CD1c-positive myeloid dendritic cell (primary cell): ENCODE measurements around the gene MARS2.
"Not testable (repeated sequence)": the region's sequence is repeated elsewhere in the genome, so short reads cannot be mapped to it uniquely, and the experiment has no call there.

Experiments used
- DNase-seq: peaks from one replicate; pipeline ENCODE4 v3.0.0-alpha.2; 2016; ENCODE audit errors: extremely low spot score

MARS2 gene

DNA sequence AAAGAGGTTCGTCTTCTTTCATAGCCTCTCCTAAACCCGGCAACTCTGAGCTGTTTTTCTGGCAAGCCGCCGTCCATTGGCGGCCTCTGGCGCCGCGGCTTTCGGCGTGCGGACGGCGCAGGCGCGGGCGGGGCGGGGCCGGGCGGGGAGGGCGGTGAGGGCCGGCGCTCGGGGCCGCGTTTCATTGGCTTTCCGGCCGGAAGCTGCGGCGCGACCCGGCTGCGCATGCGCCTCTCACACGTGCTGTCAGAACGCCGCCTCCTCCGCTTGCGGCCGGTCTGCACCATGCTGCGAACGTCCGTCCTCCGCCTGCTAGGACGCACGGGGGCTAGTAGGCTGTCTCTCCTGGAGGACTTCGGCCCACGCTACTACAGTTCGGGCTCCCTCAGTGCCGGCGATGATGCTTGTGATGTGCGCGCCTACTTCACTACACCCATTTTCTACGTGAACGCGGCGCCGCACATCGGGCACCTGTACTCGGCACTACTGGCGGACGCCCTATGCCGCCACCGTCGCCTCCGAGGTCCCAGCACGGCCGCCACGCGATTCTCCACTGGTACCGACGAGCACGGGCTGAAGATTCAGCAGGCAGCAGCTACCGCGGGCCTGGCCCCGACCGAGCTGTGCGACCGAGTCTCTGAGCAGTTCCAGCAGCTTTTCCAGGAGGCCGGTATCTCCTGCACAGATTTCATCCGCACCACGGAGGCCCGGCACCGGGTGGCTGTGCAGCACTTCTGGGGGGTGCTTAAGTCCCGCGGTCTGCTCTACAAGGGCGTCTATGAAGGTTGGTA, at the start of gene MARS2:
Gene MARS2, plus strand, starts transcription at position 249 of the 791 bp plus-strand sequence. Its CDS starts 37 bp downstream, at position 286.
- DNase-seq: peak; percentile 97

DNA sequence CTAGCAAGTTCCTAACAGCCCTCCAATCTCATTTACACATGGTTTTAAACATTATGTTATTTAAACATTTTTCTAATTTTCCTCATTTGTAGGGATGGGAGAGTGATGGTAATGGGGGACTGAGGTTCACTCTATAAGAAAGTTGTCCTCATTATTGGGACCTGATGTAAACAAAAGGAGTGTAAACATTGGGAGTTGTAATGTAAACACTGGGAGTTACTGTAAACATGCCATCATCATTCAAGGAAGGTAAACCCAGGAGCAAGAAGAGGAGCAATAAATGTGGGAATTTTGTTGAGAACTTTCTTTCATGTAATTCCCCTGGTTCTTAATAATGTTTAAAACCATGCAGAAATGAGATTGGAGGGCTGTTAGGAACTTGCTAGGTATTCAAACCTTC, 47.6 kb upstream of the MARS2 start:
- no peak for DNase-seq

DNA sequence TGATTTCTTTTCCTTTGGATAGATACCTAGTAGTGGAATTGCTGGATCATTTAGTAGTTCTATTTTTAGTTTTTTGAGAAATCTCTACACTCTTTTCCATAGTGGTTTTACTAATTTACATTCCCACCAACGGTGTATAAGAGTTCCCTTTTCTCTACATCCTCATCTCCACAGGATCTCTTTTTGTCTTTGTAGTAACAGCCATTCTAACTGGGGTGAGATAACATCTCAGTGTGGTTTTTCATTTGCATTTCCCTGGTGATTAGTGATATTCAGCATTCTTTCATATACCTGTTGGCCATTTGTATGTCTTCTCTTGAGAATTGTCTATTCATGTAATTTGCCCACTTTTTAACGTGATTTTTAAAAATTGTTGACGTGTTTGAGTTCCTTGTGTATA, 43.5 kb upstream of the MARS2 start:
- no peak for DNase-seq

DNA sequence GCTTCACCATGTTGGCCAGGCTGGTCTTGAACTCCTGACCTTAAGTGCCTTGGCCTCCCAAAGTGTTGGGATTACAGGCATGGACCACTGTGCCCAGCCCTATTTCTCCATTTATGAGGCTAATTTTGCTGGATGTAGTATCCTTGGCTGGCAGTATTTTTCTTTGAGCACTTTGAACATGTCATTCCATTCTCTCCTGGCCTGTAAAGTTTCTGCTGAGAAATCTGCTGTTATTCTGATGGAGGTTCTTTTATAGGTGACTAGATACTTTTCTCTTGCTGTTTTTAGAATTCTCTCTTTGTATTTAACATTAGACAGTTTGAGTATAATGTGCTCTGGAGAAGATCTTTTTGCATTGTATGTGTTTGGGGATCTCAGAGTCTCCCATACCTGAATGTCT, 38.9 kb upstream of the MARS2 start:
- DNase-seq: no peak

DNA sequence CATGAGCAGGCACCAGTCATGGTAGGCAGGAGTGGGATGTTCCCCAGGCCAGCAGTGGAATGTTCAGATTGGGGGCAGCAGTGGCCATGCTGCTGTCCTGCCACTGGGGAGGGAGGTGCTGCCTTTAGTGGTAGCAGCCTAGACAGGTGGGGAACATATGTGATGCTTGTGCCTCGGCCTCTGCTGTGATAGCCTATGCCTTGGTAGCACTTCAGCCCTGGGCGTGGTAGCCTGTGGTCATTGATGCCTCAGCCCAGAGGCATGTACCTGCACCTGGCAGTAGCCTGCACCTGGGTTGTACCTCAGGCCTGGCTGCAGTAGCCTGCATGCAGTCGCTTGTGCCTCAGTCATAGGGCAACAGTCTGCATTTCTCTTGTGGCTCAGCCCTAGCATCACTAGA, 36.9 kb upstream of the MARS2 start:
- DNase-seq: no peak

DNA sequence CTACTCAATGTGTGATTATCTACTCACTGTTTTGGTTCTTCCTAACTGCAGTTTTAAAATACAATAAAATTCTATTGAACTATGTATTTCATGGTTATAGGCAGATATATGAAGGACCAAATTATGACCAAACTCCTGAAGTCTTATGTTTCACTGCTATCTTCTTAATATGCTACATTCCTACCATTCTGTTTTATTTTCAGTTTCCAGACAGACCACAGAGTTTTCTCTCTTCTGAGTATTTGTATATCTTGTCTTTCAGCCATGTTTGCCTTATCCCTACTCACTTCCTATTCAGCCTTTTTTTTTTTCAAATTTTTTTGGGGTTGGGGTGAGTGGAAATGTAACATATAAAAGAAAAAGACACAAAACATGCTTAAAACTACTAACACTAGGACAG, 36.1 kb upstream of the MARS2 start:
- DNase-seq: no peak

DNA sequence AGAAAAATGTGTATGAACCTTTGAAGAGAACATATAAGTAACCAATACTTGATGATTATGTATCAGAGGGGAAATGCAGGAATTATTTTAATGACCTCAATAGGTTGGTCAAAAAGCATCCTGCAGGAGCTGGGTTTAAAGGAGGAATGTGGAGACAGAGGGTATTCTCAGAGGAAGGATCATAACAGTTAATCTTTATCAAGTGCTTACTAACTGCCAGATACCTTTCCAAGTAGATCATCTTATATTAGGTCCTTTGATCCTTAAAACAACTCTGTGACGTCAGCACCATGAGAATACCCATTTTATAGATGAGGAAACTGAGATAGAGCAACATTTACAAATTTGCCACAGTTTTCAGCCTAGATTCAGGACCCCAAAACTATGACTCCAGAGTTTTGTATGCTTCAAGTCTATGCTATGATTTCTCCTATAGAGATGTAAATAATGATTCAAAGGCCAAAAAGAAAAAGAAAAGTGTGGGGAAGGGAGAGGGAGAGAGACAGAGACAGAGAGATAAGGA, 32.7 kb upstream of the MARS2 start:
- no peak for DNase-seq

DNA sequence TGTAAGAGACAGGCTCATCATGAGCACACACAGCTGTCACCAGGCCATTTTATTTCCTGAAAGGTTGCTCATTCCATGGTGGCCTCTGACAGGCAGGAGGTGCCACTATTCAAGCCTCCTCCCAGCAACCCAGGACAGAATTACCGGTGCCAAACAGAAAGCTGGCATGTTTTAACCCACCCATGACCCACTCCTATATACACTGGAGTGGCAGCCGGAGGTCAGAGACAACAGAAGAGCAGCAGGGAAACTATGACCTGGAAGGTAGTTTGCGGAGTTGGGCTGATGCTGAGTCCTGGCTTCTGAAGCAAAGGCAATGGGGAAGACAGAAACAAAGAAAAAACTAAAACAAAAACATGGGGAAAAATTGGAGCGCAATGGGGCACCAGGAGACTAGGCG, 32.1 kb upstream of the MARS2 start:
- DNase-seq: no peak

DNA sequence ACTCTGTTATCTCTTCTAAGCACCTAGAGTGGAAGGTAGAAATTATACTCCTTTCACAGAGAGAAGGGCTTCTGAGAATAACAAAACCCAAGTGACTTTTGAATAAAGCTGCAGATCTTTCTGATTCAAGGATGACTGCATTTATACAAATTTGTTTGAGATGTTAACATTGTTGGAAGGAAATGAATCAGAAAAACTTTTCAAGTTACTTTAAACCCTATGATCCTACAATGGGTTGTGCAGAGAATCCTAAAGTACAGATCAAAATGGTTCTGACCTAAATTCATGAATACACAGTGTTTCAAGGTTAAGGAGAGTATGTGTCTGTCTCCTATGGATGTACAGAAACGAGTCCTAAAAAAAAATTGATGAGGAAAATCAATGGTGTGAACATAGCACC, 31.6 kb upstream of the MARS2 start:
- DNase-seq: no peak

DNA sequence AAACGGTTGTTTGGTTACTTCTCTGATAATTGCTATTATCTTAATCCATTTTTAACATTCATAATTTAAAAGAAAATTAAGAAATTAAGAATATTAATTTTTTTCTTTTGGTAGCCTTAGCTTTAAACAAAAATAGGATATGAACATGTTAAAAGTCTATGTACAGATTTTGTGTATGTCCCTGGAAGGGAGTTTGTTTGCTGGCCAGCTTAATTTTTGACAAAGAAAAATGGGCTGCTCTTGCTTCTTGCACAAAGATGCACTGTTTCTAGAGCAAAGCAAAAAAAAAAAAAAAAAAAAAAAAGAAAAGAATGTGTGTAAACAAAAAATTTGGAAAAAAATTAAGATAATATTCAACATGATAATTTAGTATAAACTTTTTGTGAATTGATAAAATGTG, 31.1 kb upstream of the MARS2 start:
- no peak for DNase-seq

DNA sequence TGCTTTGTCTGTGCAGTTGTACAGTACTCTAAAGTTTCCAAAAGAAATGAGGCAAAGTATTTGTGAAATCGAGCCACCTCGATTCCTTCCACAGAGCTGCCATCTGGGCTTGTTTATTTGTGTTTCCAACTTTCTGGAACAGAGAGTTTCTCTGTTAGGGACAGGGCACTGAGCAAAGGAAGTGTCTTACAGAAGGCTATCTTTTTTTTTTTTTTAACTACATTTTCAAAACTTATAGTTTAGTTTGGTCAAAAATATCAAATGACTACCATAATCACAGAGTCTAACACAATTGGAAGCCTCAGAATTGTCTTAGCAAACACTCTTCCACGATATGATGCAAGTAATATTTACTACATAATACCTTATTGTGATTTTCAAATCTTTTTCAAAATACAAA, 30.6 kb upstream of the MARS2 start:
- no peak for DNase-seq

DNA sequence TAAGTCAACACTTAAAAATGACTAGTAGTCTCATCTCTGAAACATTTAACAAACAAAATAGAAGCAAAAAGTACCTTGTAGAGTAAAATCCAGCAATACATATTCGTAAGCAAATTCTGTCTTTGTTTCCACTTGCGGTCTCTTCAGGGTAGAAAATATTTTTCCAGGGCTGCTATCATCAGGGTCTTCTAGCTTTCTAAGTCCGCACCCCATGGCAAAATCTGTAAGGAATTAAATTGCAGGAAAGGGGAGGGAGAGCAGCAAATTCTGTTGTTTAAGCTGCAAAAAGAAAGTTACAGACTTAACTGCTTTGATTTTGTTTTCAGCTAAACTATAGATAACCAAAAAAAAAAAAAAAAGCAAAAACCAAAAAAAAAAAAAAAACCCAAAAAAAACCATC, 29.9 kb upstream of the MARS2 start, which contains the start of gene RFTN2:
Gene RFTN2, minus strand, starts transcription at position 342 of the 400 bp plus-strand sequence. Its CDS starts 129 bp downstream, at position 213.
- no peak for DNase-seq

DNA sequence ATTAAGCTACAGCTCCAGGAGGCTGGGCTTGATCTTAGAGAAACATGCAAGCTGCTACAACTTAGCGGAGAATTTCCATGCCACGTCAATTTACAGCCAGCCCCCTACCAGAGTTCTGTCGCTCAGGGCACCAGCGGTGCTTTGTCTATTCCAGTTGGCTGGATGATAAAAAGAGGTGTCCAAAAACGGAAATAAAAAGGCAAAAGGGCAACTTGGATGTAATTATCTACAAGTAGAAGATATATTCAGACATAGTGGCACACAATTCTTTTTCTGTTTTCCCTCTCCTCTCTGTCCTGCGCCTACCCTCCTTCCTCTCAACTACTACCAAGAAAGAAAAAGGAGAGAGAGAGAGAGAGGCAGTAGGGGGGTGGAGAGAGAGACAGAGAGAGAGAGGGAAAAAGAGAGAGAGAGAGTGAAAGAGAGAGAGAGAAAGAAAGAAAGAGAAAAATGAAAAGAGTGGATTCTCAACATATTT, 29.4 kb upstream of the MARS2 start:
- no peak for DNase-seq

DNA sequence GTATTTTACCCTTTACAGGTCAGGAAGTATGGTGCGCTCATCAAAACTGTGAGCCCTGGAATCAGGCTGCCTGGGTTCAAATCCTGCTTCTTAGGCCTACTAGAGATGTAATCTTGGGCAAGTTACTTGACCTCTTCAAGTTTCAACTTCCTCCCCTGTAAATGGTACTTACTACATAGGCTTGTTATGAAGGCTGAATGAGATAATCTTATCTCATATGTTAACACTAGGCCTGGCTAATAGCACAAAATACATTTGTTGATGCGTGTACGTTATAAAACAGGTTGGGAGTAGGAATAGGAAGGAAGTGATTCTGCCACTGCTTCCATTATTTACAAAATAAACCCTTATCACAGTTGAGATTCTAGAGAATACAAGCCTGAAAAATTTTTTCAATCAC, 28.1 kb upstream of the MARS2 start:
- no peak for DNase-seq

DNA sequence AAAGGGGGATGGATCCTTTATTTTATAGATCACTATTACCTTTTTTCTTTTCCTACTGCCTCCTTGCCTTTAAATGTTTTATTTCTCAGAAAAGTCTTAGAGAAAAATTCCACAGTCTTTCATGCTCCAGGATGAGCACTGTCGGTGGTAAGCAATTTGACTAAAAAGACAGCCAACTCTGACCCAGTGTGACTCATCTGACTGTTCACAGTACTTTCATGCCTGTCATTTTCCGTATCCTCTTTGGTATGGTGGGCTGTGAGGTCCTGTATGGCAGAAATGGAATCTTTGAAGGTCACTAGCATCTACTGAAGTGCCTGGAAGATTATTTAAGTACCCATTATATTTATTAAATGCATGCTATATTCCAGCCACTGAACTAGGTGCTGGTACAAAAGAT, 27.7 kb upstream of the MARS2 start:
- DNase-seq: no peak

DNA sequence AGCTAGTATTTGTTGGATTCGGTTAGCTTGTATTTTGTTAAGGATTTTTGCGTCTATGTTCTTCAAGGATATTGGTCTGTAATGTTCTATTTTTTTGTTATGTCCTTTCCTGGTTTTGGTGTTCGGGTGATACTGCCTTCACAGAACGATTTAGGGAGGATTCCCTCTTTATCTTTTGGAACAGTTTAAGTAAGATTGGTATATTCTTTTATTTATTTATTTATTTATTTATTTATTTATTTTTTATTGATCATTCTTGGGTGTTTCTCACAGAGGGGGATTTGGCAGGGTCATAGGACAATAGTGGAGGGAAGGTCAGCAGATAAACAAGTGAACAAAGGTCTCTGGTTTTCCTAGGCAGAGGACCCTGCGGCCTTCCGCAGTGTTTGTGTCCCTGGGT, 10.0 kb upstream of the MARS2 start:
- DNase-seq: not testable (repeated sequence)

DNA sequence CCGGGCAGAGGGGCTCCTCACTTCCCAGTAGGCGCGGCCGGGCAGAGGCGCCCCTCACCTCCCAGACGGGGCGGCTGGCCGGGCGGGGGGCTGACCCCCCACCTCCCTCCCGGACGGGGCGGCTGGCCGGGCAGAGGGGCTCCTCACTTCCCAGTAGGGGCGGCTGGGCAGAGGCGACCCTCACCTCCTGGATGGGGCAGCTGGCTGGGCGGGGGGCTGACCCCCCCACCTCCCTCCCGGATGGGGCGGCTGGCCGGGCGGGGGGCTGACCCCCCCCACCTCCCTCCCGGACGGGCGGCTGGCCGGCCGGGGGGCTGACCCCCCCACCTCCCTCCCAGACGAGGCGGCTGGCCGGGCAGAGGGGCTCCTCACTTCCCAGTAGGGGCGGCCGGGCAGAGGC, 9.2 kb upstream of the MARS2 start:
- DNase-seq: not testable (repeated sequence)

DNA sequence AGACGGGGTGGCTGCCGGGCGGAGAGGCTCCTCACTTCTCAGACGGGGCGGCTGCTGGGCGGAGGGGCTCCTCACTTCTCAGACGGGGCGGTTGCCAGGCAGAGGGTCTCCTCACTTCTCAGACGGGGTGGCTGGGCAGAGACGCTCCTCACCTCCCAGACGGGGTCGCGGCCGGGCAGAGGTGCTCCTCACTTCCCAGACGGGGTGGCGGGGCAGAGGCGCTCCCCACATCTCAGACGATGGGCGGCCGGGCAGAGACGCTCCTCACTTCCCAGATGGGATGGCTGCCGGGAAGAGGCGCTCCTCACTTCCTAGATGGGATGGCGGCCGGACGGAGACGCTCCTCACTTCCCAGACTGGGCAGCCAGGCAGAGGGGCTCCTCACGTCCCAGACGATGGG, 8.6 kb upstream of the MARS2 start:
- DNase-seq: not testable (repeated sequence)

DNA sequence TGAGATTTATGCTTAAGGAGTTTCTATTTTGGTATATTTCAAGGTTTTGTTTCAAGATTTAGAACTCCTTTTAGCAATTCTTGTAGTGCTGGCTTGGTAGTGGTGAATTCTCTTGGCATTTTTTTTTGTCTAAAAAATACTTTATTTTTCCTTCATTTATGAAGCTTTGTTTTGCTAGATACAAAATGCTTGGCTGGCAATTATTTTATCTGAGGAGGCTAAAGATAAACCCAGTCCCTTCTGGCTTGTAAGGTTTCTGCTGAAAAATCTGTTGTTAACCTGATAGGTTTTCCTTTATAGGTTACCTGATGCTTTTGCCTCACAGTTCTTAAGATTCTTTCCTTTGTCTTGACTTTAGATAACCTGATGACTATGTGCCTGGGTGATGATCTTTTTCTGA, 5.4 kb upstream of the MARS2 start:
- DNase-seq: not testable (repeated sequence)

DNA sequence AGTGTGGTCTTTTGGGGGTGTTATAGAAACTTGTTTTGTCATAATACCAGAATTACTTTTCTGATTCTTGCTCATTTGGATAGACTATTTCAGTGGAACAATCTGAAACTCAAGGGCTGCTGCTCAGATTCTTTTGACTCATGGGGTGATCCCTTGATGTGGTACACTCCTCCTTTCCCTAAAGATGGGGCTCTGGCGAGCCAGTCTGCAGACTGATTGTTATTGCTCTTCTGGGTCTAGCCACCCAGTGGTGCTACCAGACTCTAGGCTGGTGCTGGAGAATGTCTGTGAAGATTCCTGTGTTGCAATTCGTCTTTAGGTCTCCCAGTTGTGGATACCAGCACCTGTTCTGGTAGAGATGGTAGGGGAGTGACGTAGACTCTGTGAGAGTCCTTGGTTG, 4.2 kb upstream of the MARS2 start:
- no peak for DNase-seq

DNA sequence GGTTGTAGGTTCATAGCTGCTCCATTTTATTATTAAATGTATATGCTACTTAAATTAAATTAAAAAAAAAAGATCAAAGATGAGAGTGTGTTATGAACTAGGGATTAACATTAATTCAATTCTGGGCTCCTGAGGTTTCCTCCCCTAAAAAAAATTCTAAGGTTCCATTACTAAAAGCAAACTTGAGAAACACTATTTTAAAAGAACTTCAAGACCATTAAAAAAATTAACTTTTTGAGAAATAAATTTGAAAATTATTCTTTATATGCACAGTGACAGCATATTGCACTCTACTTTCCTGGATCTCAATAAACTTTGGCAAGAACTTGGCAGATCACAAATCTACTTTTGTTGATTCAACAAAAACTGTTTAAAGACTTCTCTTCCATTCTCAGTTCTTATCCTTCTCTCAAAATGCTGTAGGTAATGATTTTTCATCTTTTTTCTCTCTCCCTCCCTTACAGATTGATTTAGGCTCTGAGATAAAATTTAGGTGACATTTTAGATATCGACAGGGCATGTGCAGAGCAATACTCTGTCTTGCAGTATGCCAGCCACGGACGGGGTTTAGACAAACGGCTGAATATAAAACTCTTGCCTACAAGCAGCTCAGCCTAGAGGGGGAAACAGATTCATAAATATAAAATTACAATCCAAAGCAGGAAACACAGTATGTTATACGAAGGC, 592 bp upstream of the MARS2 start:
- DNase-seq: no peak

DNA sequence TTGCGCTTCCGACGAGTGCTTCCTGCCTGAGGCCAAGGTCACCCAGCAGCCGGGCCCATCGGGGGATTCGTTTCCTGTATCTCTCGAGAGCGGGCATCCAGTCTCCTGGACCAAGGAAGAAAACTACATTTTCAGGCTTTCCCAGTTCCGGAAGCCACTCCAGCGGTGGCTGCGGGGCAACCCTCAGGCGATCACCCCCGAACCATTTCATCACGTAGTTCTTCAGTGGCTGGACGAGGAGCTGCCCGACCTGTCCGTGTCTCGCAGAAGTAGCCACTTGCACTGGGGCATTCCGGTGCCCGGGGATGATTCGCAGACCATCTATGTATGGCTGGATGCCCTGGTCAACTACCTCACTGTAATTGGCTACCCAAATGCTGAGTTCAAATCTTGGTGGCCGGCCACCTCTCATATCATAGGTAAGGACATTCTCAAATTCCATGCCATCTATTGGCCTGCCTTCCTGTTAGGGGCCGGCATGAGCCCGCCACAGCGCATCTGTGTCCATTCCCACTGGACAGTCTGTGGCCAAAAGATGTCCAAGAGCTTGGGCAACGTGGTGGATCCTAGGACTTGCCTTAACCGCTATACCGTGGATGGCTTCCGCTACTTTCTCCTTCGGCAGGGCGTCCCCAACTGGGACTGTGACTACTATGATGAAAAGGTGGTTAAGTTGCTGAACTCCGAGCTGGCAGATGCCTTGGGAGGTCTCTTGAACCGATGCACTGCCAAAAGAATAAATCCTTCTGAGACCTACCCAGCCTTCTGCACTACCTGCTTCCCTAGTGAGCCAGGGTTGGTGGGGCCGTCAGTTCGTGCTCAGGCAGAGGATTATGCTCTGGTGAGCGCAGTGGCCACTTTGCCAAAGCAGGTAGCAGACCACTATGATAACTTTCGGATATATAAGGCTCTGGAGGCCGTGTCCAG, 1.0 kb downstream of the MARS2 start:
- DNase-seq: peak; percentile 41
